Mesothelial cell of epicardium (in vitro differentiated cells): Measurements from ENCODE around the gene MCM5. TPM values are rescaled to one million over a fixed set of nuclear protein-coding genes. Genes with fewer than 3 reads are reported as not detected.

Experiments used
- DNase-seq, 2 experiments: peaks; one replicate each; pipeline ENCODE4 v3.0.0; 2021; ENCODE audit warnings: low spot score in 2 of 2; ENCODE audit not compliant: unreplicated experiment in 2 of 2
- H3K27ac Mint-ChIP-seq: 2 replicates; pipeline ENCODE4 v1.8.0; 2021; ENCODE audit warnings: mixed read lengths
- H3K27me3 Mint-ChIP-seq: 2 replicates; pipeline ENCODE4 v1.8.0; 2021; ENCODE audit warnings: low read depth, mixed read lengths
- H3K36me3 Mint-ChIP-seq: 2 replicates; pipeline ENCODE4 v1.8.0; 2021; ENCODE audit warnings: mixed read lengths
- H3K4me1 Mint-ChIP-seq: 2 replicates; pipeline ENCODE4 v1.8.0; 2021; ENCODE audit warnings: mixed read lengths
- H3K4me3 Mint-ChIP-seq: 2 replicates; pipeline ENCODE4 v1.8.0; 2021; ENCODE audit warnings: mild to moderate bottlenecking, moderate library complexity, mixed read lengths
- H3K9me3 Mint-ChIP-seq: 2 replicates; pipeline ENCODE4 v1.8.0; 2021; ENCODE audit warnings: mixed read lengths
- total RNA-seq: library from RNA; stranded (reverse); gene quantifications from 3 replicates; pipeline ENCODE4 v1.2.1, GENCODE V29; 2021
- TF ChIP-seq, protein P1 (sequence below): fragments of 200-600 bp; sonication (generic); IDR thresholded peaks from one replicate; pipeline ENCODE4 v1.5.0; 2021; ENCODE audit warnings: antibody characterized with exemption; ENCODE audit not compliant: unreplicated experiment

MCM5 gene
- total RNA-seq, 1 donor from 2014 or later: 59.7 TPM

DNA sequence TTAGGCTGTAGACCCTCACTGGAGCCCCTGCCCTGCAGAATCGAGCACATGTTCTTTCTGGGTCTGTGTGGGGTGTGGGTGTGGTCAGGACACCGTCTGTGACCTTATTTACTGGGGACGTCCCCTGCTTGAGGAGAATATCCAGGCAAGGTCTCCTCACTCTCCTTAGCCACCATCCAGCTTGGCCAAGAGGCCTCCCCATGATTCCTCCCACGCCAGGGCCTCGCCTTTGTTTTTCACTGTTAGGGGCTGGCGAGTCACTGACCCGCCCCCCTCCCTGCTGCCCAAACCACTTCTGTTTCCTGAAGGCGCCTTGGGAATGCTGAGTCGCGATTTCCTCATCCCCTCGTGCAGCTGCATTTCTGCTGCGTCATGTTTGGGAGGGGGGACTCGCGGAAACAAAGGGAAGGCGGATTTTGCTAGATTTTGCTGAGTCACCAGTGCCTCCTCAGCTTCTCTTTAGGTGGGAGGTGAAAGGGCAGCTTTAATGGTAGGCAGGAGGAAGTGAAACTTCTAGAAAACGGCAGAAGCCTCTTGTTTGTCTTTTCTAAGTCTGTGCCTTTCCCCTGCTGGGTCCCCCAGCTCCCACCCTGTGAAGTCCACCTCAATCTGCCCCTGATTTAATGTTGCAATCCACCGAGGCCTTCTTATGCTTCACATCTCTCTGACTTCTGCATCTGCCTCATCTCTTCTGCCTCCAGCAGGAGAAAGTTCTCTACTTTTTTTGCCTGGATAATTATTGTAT, 23.0 kb upstream of the MCM5 start:
- DNase-seq: peak; percentile 58 to 74
- TF ChIP-seq, protein P1, sequence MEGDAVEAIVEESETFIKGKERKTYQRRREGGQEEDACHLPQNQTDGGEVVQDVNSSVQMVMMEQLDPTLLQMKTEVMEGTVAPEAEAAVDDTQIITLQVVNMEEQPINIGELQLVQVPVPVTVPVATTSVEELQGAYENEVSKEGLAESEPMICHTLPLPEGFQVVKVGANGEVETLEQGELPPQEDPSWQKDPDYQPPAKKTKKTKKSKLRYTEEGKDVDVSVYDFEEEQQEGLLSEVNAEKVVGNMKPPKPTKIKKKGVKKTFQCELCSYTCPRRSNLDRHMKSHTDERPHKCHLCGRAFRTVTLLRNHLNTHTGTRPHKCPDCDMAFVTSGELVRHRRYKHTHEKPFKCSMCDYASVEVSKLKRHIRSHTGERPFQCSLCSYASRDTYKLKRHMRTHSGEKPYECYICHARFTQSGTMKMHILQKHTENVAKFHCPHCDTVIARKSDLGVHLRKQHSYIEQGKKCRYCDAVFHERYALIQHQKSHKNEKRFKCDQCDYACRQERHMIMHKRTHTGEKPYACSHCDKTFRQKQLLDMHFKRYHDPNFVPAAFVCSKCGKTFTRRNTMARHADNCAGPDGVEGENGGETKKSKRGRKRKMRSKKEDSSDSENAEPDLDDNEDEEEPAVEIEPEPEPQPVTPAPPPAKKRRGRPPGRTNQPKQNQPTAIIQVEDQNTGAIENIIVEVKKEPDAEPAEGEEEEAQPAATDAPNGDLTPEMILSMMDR: no peak
- Mint-ChIP-seq H3K4me1 (peaks cover 49% of the 10 kb centered on the region), H3K27me3 (no peaks in the 10 kb centered on the region), H3K36me3 (no peaks in the 10 kb centered on the region), H3K9me3 (no peaks in the 10 kb centered on the region), H3K4me3 (peak overlapping the region; percentile 48), H3K27ac (peak overlapping the region; percentile 92)

DNA sequence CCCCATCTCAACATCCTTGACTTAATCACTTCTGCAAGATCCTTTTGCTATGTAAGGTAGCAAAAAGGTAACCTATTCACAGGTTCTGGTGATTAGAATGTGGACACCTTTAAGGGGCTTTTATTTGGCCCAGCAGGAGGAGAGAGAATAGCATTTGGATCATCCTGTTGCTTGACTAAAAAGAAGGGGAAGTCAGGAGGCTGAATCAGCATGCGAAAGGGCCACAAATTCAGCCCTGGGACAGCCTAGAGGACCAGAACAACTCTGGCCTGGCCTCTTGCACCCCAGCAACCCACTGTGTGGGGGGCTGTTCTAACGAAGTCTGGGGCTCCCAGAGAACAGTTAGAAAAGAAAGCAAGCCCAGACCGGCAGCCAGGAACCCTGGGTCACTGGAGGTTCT, 22.2 kb upstream of the MCM5 start:
- Mint-ChIP-seq H3K9me3 (no peaks in the 10 kb centered on the region), H3K27me3 (no peaks in the 10 kb centered on the region), H3K4me3 (no peak overlapping the region), H3K27ac (peak overlapping the region; percentile 92), H3K36me3 (no peaks in the 10 kb centered on the region), H3K4me1 (peaks cover 46% of the 10 kb centered on the region)
- no peak for DNase-seq
- TF ChIP-seq, protein P1: no peak

DNA sequence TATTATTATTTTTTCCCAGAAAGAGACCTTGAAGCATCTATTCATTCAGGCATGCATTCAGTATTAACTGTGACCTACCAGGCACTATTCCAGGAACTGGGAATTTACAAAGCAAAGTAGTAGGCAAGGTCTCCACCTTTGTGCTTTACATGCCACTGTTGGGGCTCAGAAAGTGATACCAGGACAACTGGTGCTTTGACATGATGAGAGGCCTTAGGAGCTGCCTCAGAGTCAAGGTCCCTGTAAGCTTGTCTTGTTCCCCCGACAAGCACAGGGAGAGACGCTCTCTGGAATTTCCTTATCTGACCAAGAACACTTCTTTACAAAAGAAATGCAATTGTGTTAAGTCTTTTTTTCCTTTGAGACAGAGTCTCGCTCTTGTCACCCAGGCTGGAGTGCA, 21.3 kb upstream of the MCM5 start:
- TF ChIP-seq, protein P1: no peak
- H3K4me1 Mint-ChIP-seq: peaks cover 46% of the 10 kb centered on the region
- no peak for DNase-seq
- no peaks in the 10 kb centered on the region for H3K27me3 Mint-ChIP-seq
- H3K27ac Mint-ChIP-seq: peak overlapping the region; percentile 72
- H3K4me3 Mint-ChIP-seq: no peak overlapping the region
- H3K9me3 Mint-ChIP-seq: no peaks in the 10 kb centered on the region
- H3K36me3 Mint-ChIP-seq: no peaks in the 10 kb centered on the region

DNA sequence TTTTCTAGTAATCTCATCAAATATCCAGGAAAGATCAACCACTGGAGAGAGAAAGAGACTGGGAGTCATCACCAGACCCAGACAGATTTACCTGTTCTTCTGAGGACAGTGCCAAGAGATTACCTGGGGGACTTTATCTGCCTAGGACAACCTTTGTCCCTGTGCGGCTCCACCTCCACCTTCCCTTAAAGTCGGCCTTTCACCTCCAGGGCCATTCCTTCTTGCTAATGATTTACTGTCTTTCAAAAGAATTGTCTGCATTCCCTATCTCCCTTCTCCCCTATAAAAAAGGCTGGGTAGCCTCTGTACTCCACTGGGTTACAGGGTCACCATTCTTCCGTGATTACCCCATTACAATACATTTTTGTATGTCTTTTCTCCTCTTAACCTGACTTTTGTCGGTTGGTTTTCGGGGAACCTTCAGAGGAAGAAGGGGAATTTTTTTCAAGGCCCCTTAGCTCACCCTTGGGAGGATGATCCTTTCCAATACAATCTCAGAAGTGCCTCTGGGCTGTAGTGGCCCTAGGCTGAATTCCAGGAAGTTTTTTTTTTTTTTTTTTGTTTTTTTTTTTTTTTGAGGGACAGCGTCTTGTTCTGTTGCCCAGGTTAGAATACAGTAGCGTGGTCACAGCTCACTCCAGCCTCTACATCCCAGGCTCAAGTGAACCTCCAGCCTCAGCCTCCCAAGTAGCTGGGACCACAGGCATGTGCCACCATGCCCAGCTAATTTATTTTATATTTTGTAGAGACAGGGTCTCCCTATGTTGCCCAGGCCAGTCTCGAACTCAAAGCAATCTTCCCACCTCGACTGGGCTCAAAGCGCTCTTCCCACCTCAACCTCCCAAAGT, 20.6 kb upstream of the MCM5 start:
- Mint-ChIP-seq H3K4me3 (no peak overlapping the region), H3K9me3 (no peaks in the 10 kb centered on the region), H3K27ac (peak overlapping the region; percentile 72), H3K4me1 (peaks cover 44% of the 10 kb centered on the region), H3K27me3 (no peaks in the 10 kb centered on the region), H3K36me3 (no peaks in the 10 kb centered on the region)
- DNase-seq: no peak
- TF ChIP-seq, protein P1: no peak

DNA sequence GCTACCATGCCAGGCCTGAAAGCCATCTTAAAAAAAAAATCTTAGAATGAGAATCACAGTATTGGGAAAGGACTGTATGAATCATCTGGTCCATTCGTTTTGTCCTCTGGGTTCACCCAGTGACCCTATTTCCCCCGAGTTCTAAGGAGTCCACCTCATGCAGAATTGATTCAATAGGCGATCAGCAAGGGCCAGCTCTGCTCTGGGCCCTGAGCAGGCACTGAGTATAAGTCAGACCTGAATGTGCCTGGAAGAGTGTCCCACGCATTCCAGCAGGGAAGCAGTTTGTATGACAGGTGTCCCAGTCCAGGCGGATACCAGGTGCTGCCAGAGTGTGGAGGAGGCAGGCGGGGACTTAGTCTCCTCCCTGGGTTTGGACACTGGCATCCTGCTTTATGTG, 19.9 kb upstream of the MCM5 start:
- Mint-ChIP-seq H3K27me3 (no peaks in the 10 kb centered on the region), H3K36me3 (no peaks in the 10 kb centered on the region), H3K4me1 (peaks cover 43% of the 10 kb centered on the region), H3K4me3 (peak overlapping the region; percentile 58), H3K9me3 (no peaks in the 10 kb centered on the region), H3K27ac (no peak overlapping the region)
- no peak for DNase-seq
- TF ChIP-seq, protein P1: no peak
